Tibial nerve (tissue), 4 donors: ENCODE measurements around the gene QPRT.

ENCODE experiments used
- CTCF ChIP-seq, 5 experiments: fragments of 200-600 bp in 3 of 5; fragments of 450-650 bp in 2 of 5; sonication (generic) in 3 of 5; IDR thresholded peaks; one replicate each; pipeline ENCODE4 v1.5.1; 2016 to 2019; ENCODE audit warnings: antibody characterized with exemption in 5 of 5, mild to moderate bottlenecking in 3 of 5, moderate library complexity in 2 of 5
- EP300 ChIP-seq, 2 donors: sonication (generic); formaldehyde crosslinking; IDR thresholded peaks; one replicate each; pipeline ENCODE4 v1.6.1; 2017; ENCODE audit warnings: antibody characterized with exemption in 2 of 2, mild to moderate bottlenecking in 1 of 2
- POLR2A ChIP-seq, 2 donors: fragments of 450-650 bp; IDR thresholded peaks; one replicate each; pipeline ENCODE4 v1.6.1; 2017; ENCODE audit warnings: antibody characterized with exemption in 2 of 2, mild to moderate bottlenecking in 2 of 2, moderate library complexity in 2 of 2

DNA sequence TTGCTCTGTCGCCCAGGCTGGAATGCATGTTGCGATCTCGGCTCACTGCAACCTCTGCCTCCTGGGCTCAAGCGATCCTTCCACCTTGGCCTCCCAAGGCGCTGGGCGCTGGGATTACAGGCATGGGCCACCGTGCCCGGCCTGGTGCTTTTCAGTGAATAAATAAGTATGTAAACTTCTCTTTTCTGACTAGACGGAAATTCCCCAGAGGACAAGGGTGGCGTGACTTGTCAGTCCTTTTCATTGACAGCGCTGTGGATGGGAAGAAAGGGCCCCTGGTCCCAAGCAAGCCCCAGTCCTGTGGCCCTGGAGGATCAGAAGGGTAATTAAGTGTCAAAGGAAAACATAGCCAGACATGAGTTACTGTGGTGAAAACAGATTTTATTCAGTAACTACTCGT, 25.5 kb upstream of the QPRT start:
- no peak for TF ChIP-seq CTCF (IDR thresholded peaks at IDR 0.05)
- TF ChIP-seq POLR2A (IDR thresholded peaks at IDR 0.05), result no peak
- no peak for TF ChIP-seq EP300 (IDR thresholded peaks at IDR 0.05)
